ENCODE measurements around the gene TLN1.

- no peak for TF ChIP-seq CTCF (IDR thresholded peaks at IDR 0.05)
- TF ChIP-seq POLR2A (IDR thresholded peaks at IDR 0.05) = no peak
Measured at GRCh38 chr9:35691334-35691650, 40.7 kb downstream of the TLN1 start.
